Renal pelvis (tissue), 4 donors: ENCODE data around the gene ATF3. TPM values are rescaled to one million over a fixed set of nuclear protein-coding genes. Genes with fewer than 3 reads are reported as not detected.

Source experiments
- DNase-seq: peaks from one replicate; pipeline ENCODE4 v3.0.0-alpha.2; 2013
- polyA plus RNA-seq, 3 donors: library from polyadenylated mRNA; unstranded; fragments of 120-200 nt; gene quantifications; one replicate each; pipeline ENCODE4 v1.2.1, GENCODE V29; 2013; ENCODE audit not compliant: insufficient read length in 3 of 3

The ATF3 gene
- polyA plus RNA-seq, 3 donors: 10.1 to 11.8 (median 10.6) TPM

- no peak for DNase-seq
Measured at GRCh38 chr1:212607206-212607912, 1.2 kb upstream of the ATF3 start.

- no peak for DNase-seq
Measured at GRCh38 chr1:212607913-212608391, 609 bp upstream of the ATF3 start.

- peak; percentile 61 for DNase-seq
Measured at GRCh38 chr1:212608959-212609700, 569 bp downstream of the ATF3 start.

- DNase-seq: no peak
Measured at GRCh38 chr1:212609701-212610574, 1.4 kb downstream of the ATF3 start.

GRCh38 chr1:212610575-212610967, 2.0 kb downstream of the ATF3 start:
- no peak for DNase-seq

GRCh38 chr1:212611000-212611948, 2.7 kb downstream of the ATF3 start:
- no peak for DNase-seq

GRCh38 chr1:212612041-212612961, 3.7 kb downstream of the ATF3 start:
- no peak for DNase-seq

GRCh38 chr1:212613440-212614335, 5.1 kb downstream of the ATF3 start:
- DNase-seq: no peak

GRCh38 chr1:212614453-212615200, 6.1 kb downstream of the ATF3 start:
- no peak for DNase-seq

- DNase-seq: no peak
Measured at GRCh38 chr1:212615201-212615470, 6.6 kb downstream of the ATF3 start.

- DNase-seq: no peak
Measured at GRCh38 chr1:212618466-212619210, 10.1 kb downstream of the ATF3 start.

- no peak for DNase-seq
Measured at GRCh38 chr1:212620293-212620692, 11.7 kb downstream of the ATF3 start.

- DNase-seq: no peak
Measured at GRCh38 chr1:212621043-212621948, 12.7 kb downstream of the ATF3 start.

- DNase-seq: no peak
Measured at GRCh38 chr1:212621949-212622305, 13.4 kb downstream of the ATF3 start.

GRCh38 chr1:212622467-212622866, 13.9 kb downstream of the ATF3 start:
- DNase-seq: no peak

GRCh38 chr1:212622906-212623305, 14.3 kb downstream of the ATF3 start:
- no peak for DNase-seq

GRCh38 chr1:212623603-212624002, 15.0 kb downstream of the ATF3 start:
- no peak for DNase-seq
